DMS53 (cell line): Measurements from ENCODE around the gene PCSK6.
"Not testable (repeated sequence)": the region's sequence is repeated elsewhere in the genome, so short reads cannot be mapped to it uniquely, and the experiment has no call there.

ENCODE experiments used
- DNase-seq: peaks from one replicate; lab custom pipeline; 2025; lab: John Stamatoyannopoulos, UW

PCSK6 gene

GRCh38 chr15:101356512-101357172 lies 132.9 kb downstream of the PCSK6 start:
- not testable (repeated sequence) for DNase-seq

- DNase-seq = no peak
These were observed 133.6 kb downstream of the PCSK6 start for GRCh38 chr15:101355678-101356464.

GRCh38 chr15:101354891-101355623 lies 134.4 kb downstream of the PCSK6 start:
- DNase-seq = no peak

GRCh38 chr15:101353240-101353639 lies 136.3 kb downstream of the PCSK6 start:
- peak; percentile 7 for DNase-seq

GRCh38 chr15:101351736-101352135 lies 137.8 kb downstream of the PCSK6 start:
- no peak for DNase-seq

- DNase-seq = no peak
These were observed 140.2 kb downstream of the PCSK6 start for GRCh38 chr15:101349047-101349951.

- DNase-seq = no peak
These were observed 140.9 kb downstream of the PCSK6 start for GRCh38 chr15:101348643-101349042.

- no peak for DNase-seq
These were observed 141.5 kb downstream of the PCSK6 start for GRCh38 chr15:101348015-101348414.

- no peak for DNase-seq
These were observed 142.1 kb downstream of the PCSK6 start for GRCh38 chr15:101347454-101347853.

GRCh38 chr15:101346928-101347327 lies 142.6 kb downstream of the PCSK6 start:
- no peak for DNase-seq

- DNase-seq = no peak
These were observed 147.5 kb downstream of the PCSK6 start for GRCh38 chr15:101342056-101342455.

GRCh38 chr15:101338502-101339057 lies 150.9 kb downstream of the PCSK6 start:
- no peak for DNase-seq

GRCh38 chr15:101337976-101338375 lies 151.5 kb downstream of the PCSK6 start:
- DNase-seq = no peak

GRCh38 chr15:101333907-101334789 lies 155.4 kb downstream of the PCSK6 start:
- peak; percentile 7 for DNase-seq

- DNase-seq = no peak
These were observed 157.4 kb downstream of the PCSK6 start for GRCh38 chr15:101332061-101332467.

- DNase-seq = no peak
These were observed 159.6 kb downstream of the PCSK6 start for GRCh38 chr15:101329867-101330380.

GRCh38 chr15:101329309-101329863 lies 160.1 kb downstream of the PCSK6 start:
- DNase-seq = no peak

- no peak for DNase-seq
These were observed 161.5 kb downstream of the PCSK6 start for GRCh38 chr15:101328001-101328400.

GRCh38 chr15:101327147-101327740 lies 162.3 kb downstream of the PCSK6 start:
- DNase-seq = no peak
